HG03442 (cell line): ENCODE data around the gene SLC44A1.

ENCODE experiments used
- ATAC-seq: cut with Tn5 transposase; IDR thresholded peaks from one replicate; pipeline ENCODE4 v1.9.1; 2021; ENCODE audit warnings: mild to moderate bottlenecking, moderate library complexity; ENCODE audit not compliant: unreplicated experiment

SLC44A1 gene

GRCh38 chr9:105449081-105449480, 204.6 kb downstream of the SLC44A1 start:
- ATAC-seq = no peak

- ATAC-seq = no peak
Measured at GRCh38 chr9:105452185-105452584, 207.7 kb downstream of the SLC44A1 start.

DNA sequence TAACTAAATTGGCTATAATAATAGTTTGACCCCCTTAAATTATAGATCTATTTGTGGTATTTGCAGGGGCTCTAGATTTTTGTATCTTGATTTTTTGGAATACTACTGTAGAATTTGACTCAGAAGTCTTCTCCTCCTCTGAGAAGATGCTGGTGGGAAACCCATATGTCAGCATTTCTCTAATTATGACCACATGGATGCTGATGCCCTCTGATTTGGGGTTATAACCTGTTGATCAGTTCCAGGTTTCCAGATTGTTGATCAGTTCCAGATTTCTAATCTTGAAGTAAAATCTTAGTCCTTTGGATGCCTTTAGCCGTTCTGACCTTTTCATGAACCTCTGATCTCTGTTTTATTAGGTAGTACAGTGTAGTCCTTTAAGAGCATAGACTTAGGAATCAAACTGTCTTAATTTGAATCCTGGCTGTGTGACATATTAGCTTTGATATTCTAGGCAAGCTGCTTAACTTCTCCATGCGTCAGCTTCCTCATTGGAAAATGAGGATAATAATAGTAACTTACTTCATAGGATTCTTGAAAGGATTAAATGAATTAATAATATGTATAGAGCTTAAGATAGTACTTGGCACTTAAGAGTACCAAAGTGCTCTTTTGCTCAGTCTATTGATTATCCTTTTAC, 211.5 kb downstream of the SLC44A1 start:
- no peak for ATAC-seq

GRCh38 chr9:105457560-105458294, 213.3 kb downstream of the SLC44A1 start:
- no peak for ATAC-seq

- ATAC-seq = no peak
Measured at GRCh38 chr9:105458404-105458803, 214.0 kb downstream of the SLC44A1 start.

- no peak for ATAC-seq
Measured at GRCh38 chr9:105459336-105459735, 214.9 kb downstream of the SLC44A1 start.

- no peak for ATAC-seq
Measured at GRCh38 chr9:105466898-105467455, 222.5 kb downstream of the SLC44A1 start.

GRCh38 chr9:105468875-105469274, 224.4 kb downstream of the SLC44A1 start:
- ATAC-seq = no peak

GRCh38 chr9:105473221-105473620, 228.8 kb downstream of the SLC44A1 start:
- no peak for ATAC-seq

DNA sequence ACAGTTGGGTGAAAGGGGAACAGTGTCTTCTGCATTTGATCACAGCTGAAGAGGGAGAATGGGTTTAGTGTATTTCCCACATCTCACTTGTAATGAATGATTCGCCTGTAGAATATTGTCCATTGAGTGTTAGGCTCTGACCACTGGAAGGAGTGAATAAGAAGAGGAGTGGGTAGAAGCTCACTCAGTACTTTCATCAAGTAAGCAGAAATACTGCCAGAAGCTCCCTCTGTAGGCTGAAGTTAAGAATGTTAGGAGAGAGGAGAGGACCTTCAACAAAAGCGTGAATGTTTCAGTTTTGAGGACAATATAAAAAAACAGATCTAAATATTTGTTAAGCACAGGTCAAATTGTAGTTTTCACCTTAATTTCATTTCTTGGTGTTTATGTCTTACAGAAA, 230.9 kb downstream of the SLC44A1 start:
- no peak for ATAC-seq

- ATAC-seq = no peak
Measured at GRCh38 chr9:105479846-105480245, 235.4 kb downstream of the SLC44A1 start.

DNA sequence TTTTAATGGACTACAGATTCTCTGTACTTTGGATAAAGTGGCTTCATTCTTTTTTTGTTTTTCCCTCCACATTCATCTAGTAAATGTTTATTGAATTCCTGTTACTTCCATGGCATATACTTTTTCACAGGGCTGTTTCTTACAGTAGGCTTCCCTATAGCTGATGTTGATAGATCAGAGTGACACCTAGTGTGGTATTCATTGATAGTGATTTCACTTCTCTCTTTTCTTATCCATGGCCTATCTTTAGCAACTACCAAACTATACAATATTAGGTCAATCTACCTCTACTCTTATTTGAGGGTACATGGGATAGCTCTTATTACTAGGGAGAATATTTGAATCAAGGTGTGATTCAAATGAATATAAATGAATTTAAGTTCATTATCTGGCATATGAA, 239.2 kb downstream of the SLC44A1 start:
- ATAC-seq = peak; percentile 77

DNA sequence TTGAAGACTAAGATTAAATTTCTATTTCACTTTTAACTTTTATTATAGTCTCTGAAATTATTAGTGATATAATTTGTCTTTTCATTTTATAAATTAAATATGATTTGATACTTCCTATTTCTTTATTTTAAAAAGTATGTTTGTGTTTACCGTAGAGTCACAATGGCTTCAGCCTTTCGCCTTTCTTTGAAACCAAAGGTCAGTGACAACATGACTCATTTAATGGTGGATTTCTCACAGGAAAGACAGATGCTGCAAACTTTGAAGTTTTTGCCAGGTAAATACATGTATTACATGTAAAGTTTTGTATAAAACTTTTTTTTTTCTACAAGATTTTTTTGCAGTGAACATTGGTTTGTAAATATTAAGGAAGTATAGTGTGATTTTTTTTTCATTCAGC, 239.8 kb downstream of the SLC44A1 start:
- no peak for ATAC-seq

- ATAC-seq = no peak
Measured at GRCh38 chr9:105485131-105485530, 240.7 kb downstream of the SLC44A1 start.
